CD4-positive, alpha-beta T cell treated with Interleukin-21 for 1 hour (primary cell): ENCODE data around the gene DHFR.

ENCODE experiments used
- DNase-seq: peaks from one replicate; pipeline ENCODE4 v3.0.0-alpha.2; 2020

The DHFR gene

GRCh38 chr5:80653502-80653901 lies 1.3 kb downstream of the DHFR start:
- no peak for DNase-seq

DNA sequence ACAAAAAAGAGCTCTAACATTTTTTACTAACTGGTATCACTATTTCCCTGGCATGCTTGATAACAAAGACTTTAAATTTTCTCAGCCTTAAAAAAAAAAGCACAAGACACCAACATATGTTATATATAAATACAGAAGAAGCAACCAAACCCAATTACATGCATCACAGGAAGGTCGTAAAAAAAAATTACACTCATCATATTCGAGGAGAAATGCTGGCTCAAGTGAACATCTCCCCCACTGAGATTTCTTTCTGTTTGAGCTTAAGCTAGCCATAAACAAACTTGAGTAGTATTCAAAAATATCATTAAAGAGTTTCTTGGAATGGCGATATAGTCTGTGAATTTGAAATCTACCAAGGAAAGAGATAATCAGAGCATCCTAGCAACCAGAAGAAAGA lies 7.9 kb downstream of the DHFR start:
- no peak for DNase-seq

GRCh38 chr5:80644900-80645299 lies 9.9 kb downstream of the DHFR start:
- no peak for DNase-seq

- no peak for DNase-seq
Measured at GRCh38 chr5:80641353-80641752, 13.4 kb downstream of the DHFR start.

DNA sequence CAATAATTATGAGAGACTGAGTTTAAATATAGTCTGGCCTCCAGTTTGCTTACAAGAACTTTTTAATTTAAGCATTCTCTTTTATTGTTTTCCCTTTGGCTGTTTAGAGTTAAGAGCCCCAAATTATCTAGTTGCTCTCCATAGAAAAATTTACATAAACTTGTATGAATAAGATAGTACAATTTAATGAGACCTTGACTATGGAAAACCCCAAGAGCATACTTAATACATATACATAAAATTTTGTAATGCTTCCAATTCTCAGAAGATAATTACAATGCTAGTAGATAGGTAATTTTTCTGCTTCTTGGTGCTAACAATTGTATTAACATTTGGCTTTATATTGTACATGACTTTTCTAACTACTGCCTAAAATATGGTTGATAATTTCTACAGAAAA lies 20.6 kb downstream of the DHFR start:
- no peak for DNase-seq

GRCh38 chr5:80632700-80633099 lies 22.1 kb downstream of the DHFR start:
- no peak for DNase-seq

DNA sequence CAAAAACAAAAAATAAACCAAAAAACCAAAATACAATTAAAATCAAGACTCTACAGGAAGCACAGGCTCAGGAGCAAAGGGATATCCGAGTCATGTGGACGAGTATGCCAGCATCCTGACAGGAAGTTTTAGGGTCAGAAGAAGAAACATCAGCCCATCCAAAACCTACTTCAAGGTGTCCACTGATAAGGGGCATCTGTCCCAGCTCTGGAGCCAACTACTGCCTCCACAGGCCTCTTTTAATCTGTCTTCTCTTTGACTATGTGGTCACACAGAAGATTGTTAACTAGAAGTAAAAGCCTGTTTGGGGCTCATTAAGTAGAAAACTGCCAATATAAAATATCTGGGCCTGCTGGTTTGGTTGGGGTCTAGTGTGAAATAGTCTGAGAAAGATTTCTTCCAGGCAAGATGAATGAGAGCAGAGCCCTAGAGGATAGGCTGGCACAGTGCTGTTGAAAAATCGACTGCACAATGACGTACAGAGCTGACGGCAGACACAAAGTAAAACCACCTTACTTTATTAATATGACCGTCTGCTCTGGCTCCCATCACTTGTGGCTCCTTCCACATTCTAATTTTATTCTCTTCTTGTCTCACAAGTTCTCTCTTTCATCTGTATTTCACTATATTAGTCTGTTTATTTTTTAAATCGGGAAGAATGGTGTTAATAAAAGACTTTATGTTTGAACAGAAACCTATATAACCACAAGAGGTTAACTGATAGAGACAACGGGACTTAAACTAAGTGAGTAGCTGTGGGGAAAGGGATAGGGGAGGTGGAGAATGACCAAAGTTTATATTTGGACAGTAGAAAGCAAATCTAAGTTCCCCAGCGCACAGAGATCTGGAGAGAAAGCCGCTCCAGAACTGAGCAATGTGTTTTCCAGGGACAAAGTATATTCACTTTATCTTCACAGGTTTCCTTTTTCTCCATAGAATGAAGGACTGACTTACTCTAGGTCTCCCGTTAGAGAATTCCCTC lies 23.2 kb downstream of the DHFR start:
- no peak for DNase-seq

DNA sequence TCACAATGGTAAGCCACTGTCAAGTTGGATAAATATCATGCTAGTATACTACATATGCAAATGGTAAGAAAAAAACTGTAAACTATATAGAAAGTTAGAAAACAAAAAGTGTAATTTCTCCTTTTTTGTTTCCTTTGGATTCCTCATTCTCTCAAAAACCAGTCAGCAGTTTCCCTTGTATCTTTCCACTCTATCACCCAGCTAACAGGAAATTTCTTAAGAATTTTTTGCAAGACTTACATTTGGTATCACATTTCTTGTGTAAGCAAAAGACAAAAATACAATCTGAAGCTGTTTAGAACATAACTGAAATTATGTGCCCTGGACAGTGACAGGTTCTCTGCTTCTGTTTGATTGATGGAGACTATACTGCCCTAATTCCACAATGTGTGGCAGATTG lies 25.5 kb downstream of the DHFR start:
- DNase-seq = no peak

GRCh38 chr5:80625230-80625629 lies 29.6 kb downstream of the DHFR start:
- DNase-seq = no peak

GRCh38 chr5:80623999-80624398 lies 30.8 kb downstream of the DHFR start:
- no peak for DNase-seq

DNA sequence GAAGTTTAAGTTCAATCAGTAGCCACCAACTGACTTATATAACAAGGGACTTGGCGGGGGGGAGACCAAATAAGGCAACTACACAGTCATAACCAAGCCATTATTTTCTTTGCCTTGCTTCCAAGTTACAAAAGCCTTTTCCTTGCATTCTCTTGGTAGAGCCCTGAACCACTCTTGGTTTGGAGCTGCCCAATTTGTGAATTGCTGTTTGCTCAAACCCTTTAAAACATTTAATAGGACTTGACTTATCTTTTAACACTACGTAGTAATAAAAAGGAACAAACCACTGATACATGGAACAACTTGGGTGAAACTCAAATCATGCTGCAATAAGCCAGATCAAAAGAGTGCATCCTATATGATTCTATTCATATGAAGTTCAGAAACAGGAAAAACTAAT lies 32.0 kb downstream of the DHFR start:
- DNase-seq = no peak

DNA sequence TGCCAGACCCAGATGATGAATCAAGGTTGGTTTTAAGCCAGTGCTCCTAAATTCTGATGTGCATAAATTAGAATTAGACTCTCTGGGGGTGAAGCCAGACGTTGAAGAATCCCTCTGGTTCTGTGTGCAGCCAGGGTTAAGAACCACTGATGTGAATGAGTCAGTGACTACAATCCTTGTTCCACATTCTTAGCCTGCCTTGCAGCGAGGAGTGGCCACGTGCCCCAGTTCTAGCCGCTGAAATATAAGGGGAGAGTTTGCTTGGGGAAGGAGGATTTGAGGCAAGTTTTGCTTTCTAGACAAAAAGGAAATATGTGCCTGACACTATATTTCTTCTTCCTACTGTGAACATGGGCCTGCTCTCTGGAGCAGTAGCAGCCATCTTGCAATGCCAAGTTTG lies 34.6 kb downstream of the DHFR start:
- DNase-seq = no peak

DNA sequence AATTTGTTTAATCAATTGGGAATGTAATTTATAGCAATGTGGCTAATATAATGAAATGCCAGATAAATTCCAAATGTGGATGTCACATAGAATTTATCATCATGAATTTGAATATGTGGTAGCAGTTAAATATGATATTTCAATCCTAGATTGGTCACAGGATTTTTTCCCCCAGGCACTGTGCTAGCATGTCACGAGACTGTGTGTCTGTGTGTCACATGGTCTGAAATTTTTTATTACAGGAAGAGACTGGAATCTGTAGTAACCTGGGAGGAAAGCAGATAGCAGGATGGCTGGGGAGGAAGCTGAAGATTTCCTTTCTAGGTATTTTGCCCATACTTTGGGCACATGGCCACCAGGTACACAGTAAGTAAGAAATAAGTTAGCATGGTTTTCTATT lies 35.7 kb downstream of the DHFR start:
- no peak for DNase-seq

DNA sequence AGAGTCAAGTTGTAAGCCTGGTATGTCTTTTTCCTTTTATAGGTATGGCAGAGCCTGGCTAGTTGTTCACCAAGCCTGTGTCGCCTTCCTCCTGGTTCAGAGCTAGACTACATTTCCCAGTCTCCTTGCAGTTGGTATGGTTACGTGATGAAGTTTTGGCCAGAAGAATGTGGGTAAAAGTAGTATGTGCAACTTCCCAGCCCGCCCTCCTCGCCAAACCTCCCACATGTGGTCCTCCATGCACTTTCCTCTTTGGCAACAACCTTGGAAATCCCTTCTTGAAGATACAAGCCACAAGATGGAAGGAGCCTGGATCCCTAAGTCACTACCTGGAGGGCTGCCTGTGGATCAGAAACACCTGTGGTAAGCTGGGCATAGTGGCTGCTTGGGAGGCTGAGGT lies 36.3 kb downstream of the DHFR start:
- DNase-seq = no peak

DNA sequence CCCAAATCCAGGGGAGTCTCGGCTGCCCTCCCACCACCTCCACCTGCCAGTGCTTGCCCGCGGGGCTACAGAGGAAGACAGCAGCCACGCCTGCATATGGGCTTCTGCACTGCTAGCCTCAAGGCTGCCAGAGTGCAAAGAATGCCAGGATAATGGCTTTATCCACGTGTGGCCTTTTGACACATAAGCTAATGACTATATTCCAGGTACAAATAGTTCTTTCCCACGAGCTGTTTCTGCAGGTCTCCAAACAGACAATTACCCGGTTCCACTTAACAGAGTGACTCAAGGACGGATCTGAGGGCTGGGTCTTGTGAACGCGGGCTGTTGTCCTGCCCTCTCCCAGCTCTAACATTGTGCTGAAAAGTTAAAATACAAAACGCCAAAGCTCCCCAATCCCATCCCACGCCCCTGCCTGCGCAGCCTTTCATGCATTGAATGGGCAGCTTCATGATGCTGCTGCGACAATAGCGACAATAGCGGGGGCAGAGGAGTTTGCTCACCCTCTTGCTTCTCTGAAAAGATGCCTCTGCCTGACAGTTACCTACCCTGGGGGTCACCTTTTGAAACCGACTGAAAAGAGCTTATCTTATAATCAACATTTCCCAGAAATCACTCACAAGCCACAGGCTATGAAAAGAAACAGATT lies 39.4 kb downstream of the DHFR start:
- no peak for DNase-seq

DNA sequence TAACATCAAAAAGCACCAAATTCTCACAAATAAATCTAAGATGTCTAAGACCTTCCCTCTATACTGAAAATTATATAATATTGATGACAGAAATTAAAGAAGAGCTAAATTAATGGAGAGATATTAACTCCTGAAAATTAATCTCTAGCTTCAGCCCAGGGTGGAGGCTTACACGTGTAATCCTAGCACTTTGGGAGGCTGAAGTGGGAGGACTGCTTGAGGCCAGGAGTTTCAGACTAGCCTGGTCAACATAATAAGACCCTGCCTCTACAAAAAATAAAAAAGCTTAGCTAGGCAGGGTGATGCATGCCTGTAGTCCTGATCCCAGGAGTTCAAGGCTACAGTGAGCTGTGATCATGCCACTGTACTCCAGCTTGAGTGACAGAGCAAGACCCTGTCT lies 45.1 kb downstream of the DHFR start:
- no peak for DNase-seq

GRCh38 chr5:80608731-80609130 lies 46.1 kb downstream of the DHFR start:
- no peak for DNase-seq

DNA sequence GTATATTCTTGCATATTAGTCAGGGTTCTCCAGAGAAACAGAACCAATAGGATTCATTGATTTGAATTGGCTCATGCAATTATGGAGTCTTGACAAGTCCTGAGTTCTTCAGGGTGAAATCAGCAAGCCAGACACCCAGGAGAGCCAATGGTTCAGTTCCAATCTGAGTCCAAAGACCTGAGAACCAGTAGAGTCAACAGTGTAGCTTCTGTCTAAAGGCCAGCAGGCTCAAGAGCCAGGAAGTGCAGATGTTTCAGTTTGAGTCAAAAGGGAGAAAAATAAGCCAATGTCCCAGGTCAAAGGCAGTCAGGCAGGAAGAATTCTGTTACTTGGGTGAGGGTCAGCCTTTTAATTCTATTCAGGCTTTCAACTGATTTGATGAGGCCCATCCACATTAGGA lies 47.0 kb downstream of the DHFR start:
- DNase-seq = no peak

DNA sequence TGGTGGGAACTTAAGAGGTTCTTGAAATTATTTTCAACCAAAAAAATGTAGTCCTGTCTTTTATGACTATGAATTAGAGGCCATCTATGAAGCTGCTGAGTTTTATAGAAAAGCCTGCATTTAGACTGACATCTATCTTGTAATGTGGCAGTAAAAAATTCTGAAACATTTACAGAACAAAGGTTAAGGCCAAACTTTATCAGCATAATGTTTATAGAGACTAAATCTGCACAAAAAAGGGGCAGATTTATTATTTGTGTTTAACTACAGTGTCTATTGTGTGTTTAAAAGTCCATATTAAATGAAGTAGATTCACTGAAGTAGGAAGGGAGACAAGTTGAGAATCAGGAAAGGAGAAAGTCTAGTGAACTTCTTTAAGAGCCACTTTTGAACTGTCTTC lies 47.4 kb downstream of the DHFR start:
- DNase-seq = no peak

DNA sequence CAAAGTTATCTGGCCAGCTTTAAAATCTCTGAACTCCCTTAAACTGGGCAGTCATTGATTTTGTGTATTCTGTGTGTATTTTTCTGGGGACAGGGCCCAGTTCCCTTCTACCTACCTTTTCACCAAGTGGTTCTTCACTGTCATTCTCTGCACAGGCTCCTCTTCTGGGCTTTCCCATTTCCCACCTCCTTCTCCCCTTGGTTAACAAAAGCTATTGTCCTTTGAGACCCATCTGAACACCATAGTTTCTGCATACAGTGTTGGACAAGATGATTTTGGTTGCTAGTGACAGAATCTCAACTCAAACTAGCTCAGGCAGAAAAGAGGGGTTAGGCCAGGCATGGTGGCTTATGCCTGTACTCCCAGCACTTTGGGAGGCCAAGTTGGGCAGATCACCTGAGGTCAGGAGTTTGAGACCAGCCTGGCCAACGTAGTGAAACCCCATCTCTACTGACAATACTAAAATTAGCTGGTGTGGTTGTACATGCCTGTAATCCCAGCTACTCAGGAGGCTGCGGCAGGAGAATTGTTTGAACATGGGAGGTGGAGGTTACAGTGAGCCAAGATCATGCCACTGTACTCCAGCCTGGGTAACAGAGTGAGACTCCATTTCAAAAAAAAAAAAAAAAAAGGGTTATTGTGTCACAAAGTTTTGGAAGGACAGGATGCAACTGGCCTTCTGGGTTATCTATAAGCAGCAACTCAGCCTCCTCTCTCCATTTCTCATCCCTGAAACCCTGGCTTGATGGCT lies 53.7 kb downstream of the DHFR start:
- no peak for DNase-seq

GRCh38 chr5:80597500-80597899 lies 57.3 kb downstream of the DHFR start:
- DNase-seq = no peak

- no peak for DNase-seq
Measured at GRCh38 chr5:80594810-80595209, 60.0 kb downstream of the DHFR start.

GRCh38 chr5:80592761-80593160 lies 62.0 kb downstream of the DHFR start:
- no peak for DNase-seq

DNA sequence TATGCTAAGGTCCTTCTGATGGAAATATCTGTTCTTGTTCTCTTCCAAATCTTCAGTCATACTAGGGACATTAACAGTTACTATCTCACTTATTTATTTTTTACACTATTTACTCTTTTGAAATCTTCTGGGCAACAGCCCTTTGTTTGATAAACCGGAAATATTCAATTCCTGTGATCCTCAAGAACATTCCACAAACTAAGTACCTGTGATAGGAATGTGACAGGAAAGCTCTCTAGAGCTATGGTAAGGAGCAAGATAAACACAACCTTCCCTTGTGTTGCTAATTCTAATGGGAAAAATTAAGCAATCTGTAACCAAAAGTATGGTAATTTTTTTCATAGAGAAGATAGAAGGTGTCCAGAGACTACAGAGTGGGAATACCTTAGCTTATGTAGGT lies 62.7 kb downstream of the DHFR start:
- no peak for DNase-seq
